ENCODE measurements around the gene KDM3B. TPM values are rescaled to one million over a fixed set of nuclear protein-coding genes. Genes with fewer than 3 reads are reported as not detected.

The KDM3B gene
- polyA plus RNA-seq, 1 of the 3 experiments (the other 2 are of a cell fraction), result 22.4 TPM

DNA sequence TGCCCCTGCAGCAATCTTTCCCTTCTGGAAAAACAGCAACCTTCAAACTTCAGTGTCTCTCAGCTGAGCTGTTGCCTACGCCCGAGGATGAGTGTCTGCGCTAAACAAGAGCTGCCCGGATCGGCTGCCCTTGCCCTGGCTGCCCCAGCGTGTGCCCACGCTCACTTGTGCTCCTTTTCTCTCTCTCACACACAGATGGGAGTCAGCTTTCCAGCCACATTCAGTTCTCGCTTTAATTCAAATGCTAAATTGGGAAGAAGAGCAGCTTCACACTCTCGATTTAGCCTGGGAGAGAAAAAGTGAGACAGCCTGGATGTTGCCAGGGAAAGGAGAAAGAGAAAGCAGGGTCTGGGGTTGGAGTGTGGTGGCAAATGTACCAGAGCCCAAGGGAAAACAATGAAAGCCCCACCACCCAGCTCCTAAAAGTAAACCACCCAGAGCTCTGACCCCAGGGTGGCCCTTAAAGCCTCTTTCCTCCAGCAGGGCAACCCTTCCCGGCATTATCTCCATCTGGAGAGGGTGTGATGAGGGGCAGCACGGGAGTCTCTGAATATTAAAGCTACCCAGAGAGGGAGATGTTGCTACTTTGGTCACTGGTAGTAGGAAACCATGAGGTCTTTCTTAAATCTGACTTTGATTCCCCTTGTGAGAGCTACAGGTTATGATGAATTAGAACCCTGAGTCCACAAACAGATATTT, 102.9 kb downstream of the KDM3B start:
- no peak overlapping the region for H2AFZ ChIP-seq (ENCODE audit: low read depth)
- no peaks in the 10 kb centered on the region for H3K36me3 ChIP-seq (replicated peaks in 1 of 2; ENCODE audit: control insufficient read depth in 1 of 2, insufficient read depth in 2 of 2, low read length in 1 of 2)
- no peaks in the 10 kb centered on the region; a peak in 1 of 4 replicates for H3K4me1 ChIP-seq (ENCODE audit: control insufficient read depth in 1 of 2, insufficient read depth in 2 of 2, low read depth in 1 of 2, low read length in 1 of 2)
- H4K20me1 ChIP-seq (ENCODE audit: insufficient read depth), result no peaks in the 10 kb centered on the region
- H3K9ac ChIP-seq, result no peak overlapping the region
- H3K27ac ChIP-seq (ENCODE audit: low read depth in 2 of 2, low read length in 1 of 2), result no peak overlapping the region
- no peak overlapping the region for H3K4me3 ChIP-seq (ENCODE audit: low read depth in 2 of 2, low read length in 1 of 2)
- no peak overlapping the region for H3K4me2 ChIP-seq
- ChIA-PET CTCF (interaction anchor here (0.6 to 4.7 kb wide), 6 partner anchors 8 to 377 kb away, joined by 3 to 51 read pairs (median 6); partner anchors contain the start of genes KDM3B and REEP2), POLR2A (interaction anchor here (0.6 to 1.1 kb wide), 2 partner anchors 10 to 471 kb away, joined by 3 to 4 read pairs; partner anchors contain the start of gene EGR1)
- H3K27me3 ChIP-seq (ENCODE audit: insufficient read depth), result no peaks in the 10 kb centered on the region
- no peaks in the 10 kb centered on the region for H3K9me2 ChIP-seq
- H3F3A ChIP-seq (replicated peaks; ENCODE audit: insufficient read depth), result no peaks in the 10 kb centered on the region
- H3K9me3 ChIP-seq, result no peaks in the 10 kb centered on the region
- H3K79me2 ChIP-seq (ENCODE audit: insufficient read depth), result no peaks in the 10 kb centered on the region
- TF ChIP-seq FOXJ3 (CRISPR knock-in tag; IDR thresholded peaks at IDR 0.05) (no peak), GABPA (IDR thresholded peaks at IDR 0.05; ENCODE audit: low read depth) (no peak)
- DNase-seq, result no peak
- 83% methylated on average over 11 of the region's 11 CpGs for WGBS (ENCODE audit: low lambda C conversion rate)

DNA sequence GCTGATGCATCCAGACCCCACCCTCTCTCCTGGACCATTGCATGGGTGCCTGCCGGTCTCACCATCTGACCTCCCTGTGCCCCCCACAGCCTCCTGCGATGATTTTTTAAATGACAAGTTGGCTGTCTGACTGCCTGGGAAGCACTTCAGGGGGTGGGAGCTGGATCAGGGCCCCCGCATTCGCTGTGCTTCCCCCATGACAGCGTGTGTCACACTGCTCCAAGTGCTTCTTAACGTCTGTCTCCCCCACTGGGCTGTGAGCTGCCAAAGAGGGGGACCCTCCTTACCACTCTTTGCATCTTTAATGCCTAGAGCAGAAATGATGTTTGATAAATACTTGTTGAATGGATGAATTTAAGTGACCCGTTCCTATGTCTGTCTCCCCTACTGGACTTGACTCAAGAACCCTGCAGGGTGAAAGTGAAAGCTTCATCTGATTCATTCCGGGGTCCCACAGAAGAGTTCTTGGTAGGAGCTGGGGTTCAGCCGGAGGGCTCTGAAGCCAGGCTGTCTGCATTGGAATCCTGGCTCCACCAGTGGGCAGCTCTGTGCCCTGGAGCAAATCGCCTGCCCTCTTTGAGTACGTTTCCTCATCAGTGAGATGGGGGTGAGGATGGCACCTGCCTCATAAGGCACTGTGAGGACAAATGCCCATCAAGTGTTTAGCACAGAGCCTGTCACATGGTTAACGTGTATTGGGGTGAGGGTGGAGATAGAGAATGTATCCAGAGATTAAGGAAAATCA, 105.2 kb downstream of the KDM3B start:
- Histone ChIP-seq H3K79me2 (ENCODE audit: insufficient read depth) (no peaks in the 10 kb centered on the region), H3K36me3 (replicated peaks in 1 of 2; ENCODE audit: control insufficient read depth in 1 of 2, insufficient read depth in 2 of 2, low read length in 1 of 2) (no peaks in the 10 kb centered on the region), H4K20me1 (ENCODE audit: insufficient read depth) (no peaks in the 10 kb centered on the region), H3K4me2 (no peak overlapping the region), H3K9me2 (no peaks in the 10 kb centered on the region), H3K4me3 (ENCODE audit: low read depth in 2 of 2, low read length in 1 of 2) (no peak overlapping the region), H3K9me3 (no peaks in the 10 kb centered on the region), H2AFZ (ENCODE audit: low read depth) (no peak overlapping the region), H3F3A (replicated peaks; ENCODE audit: insufficient read depth) (no peaks in the 10 kb centered on the region), H3K9ac (no peak overlapping the region), H3K4me1 (ENCODE audit: control insufficient read depth in 1 of 2, insufficient read depth in 2 of 2, low read depth in 1 of 2, low read length in 1 of 2) (no peaks in the 10 kb centered on the region; a peak in 1 of 4 replicates), H3K27ac (ENCODE audit: low read depth in 2 of 2, low read length in 1 of 2) (no peak overlapping the region), H3K27me3 (ENCODE audit: insufficient read depth) (no peaks in the 10 kb centered on the region)
- CTCF ChIA-PET, result interaction anchor here (0.9 to 11.7 kb wide), 4 partner anchors 8 to 46 kb away, joined by 3 to 131 read pairs (median 28); no protein-coding TSS in a partner anchor
- POLR2A ChIA-PET, result no interaction called here
- DNase-seq, result no peak
- WGBS (ENCODE audit: low lambda C conversion rate), result 69% methylated on average over 10 of the region's 12 CpGs
- no peak for TF ChIP-seq PBX3 (IDR thresholded peaks at IDR 0.05)
- TF ChIP-seq NFIC (IDR thresholded peaks at IDR 0.05; ENCODE audit: borderline replicate concordance), result no peak
- TF ChIP-seq POLR2AphosphoS5 (IDR thresholded peaks at IDR 0.05; ENCODE audit: low read depth, low read length), result no peak
- no peak for TF ChIP-seq JUND (IDR thresholded peaks at IDR 0.05)
- no peak for TF ChIP-seq NRF1 (IDR thresholded peaks at IDR 0.05; ENCODE audit: low read depth, low read length)
- TF ChIP-seq, protein P1, sequence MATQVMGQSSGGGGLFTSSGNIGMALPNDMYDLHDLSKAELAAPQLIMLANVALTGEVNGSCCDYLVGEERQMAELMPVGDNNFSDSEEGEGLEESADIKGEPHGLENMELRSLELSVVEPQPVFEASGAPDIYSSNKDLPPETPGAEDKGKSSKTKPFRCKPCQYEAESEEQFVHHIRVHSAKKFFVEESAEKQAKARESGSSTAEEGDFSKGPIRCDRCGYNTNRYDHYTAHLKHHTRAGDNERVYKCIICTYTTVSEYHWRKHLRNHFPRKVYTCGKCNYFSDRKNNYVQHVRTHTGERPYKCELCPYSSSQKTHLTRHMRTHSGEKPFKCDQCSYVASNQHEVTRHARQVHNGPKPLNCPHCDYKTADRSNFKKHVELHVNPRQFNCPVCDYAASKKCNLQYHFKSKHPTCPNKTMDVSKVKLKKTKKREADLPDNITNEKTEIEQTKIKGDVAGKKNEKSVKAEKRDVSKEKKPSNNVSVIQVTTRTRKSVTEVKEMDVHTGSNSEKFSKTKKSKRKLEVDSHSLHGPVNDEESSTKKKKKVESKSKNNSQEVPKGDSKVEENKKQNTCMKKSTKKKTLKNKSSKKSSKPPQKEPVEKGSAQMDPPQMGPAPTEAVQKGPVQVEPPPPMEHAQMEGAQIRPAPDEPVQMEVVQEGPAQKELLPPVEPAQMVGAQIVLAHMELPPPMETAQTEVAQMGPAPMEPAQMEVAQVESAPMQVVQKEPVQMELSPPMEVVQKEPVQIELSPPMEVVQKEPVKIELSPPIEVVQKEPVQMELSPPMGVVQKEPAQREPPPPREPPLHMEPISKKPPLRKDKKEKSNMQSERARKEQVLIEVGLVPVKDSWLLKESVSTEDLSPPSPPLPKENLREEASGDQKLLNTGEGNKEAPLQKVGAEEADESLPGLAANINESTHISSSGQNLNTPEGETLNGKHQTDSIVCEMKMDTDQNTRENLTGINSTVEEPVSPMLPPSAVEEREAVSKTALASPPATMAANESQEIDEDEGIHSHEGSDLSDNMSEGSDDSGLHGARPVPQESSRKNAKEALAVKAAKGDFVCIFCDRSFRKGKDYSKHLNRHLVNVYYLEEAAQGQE (IDR thresholded peaks at IDR 0.05; ENCODE audit: low read depth, low read length), result no peak
- TF ChIP-seq ELF1 (IDR thresholded peaks at IDR 0.05), result no peak
- TF ChIP-seq RXRA (IDR thresholded peaks at IDR 0.05; ENCODE audit: borderline replicate concordance, low read depth), result no peak
- no peak for TF ChIP-seq EZH2phosphoT487 (IDR thresholded peaks at IDR 0.05; ENCODE audit: borderline replicate concordance, low read depth)
- no peak for TF ChIP-seq RFX5 (IDR thresholded peaks at IDR 0.05; ENCODE audit: low read length)
- no peak for TF ChIP-seq TCF12 (IDR thresholded peaks at IDR 0.05)
- no peak for TF ChIP-seq MXI1 (IDR thresholded peaks at IDR 0.05; ENCODE audit: low read depth, low read length)
- no peak for TF ChIP-seq TAF1 (IDR thresholded peaks at IDR 0.05; ENCODE audit: borderline replicate concordance, low read depth, low read length)
- no peak for TF ChIP-seq CHD2 (IDR thresholded peaks at IDR 0.05; ENCODE audit: low read length, partially characterized antibody)
- no peak for TF ChIP-seq FOXM1 (IDR thresholded peaks at IDR 0.05; ENCODE audit: low read depth)
- no peak for TF ChIP-seq EP300 (IDR thresholded peaks at IDR 0.05; ENCODE audit: borderline replicate concordance in 1 of 2, low read depth in 1 of 2, low read length in 1 of 2)
- TF ChIP-seq GABPA (IDR thresholded peaks at IDR 0.05; ENCODE audit: low read depth), result no peak
- TF ChIP-seq TEAD4 (IDR thresholded peaks at IDR 0.05; ENCODE audit: borderline replicate concordance, insufficient read depth), result no peak
- TF ChIP-seq USF1 (IDR thresholded peaks at IDR 0.05; ENCODE audit: borderline replicate concordance, low read depth), result no peak

Measured in SK-N-SH (cell line).